GM19238 (cell line): ENCODE measurements around the gene RAPGEF4.
"Not testable (repeated sequence)": the region's sequence is repeated elsewhere in the genome, so short reads cannot be mapped to it uniquely, and the experiment has no call there.

ENCODE experiments used
- DNase-seq: peaks from one replicate; pipeline ENCODE4 v3.0.0; 2011; ENCODE audit warnings: low spot score; ENCODE audit not compliant: insufficient read length

Gene RAPGEF4

GRCh38 chr2:173028671-173029070 is 293.0 kb downstream of the RAPGEF4 start:
- no peak for DNase-seq

DNA sequence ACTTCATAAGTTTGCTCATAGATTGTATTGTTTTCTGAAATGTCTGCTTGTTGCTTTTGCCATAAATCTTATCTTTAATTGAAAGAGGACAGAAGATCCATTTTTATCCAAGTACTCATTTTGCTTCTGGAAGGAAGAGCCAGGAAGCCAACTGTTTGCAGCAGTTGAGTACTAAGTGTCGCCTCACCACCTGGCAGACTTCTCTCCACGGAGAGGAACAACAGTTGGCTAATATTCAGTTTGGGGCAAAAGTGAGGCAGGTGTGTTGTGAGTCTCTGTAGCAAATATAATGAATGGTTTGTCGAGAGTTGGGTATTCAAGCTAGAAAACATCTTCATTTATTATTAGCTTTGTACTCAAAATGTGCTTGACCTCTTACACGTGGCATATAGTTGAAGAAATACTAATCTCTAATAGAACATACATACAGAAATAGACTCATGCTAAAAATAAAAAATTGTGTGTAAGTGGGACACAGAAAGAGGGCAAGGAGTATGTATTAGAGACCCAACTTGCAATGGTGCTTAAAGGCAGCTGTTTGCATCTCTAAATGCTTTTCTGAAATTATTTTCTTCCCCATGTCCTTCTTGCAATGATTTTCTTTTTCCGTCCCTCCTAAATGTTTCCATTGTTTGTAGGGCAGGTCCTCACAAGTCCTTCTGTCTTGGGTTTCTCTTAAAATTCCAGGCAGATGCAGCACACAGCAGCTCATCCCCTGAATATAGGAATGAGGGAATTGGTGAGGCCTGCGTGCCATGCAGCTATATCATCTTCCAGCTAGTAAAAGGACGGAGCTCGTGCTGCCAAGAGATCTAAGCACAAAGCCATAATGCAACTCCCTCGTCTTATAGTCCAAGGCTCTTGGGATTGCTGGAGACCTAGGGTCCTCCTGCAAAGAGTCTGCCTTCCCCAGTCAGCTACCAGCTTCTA is 295.2 kb downstream of the RAPGEF4 start:
- no peak for DNase-seq

DNA sequence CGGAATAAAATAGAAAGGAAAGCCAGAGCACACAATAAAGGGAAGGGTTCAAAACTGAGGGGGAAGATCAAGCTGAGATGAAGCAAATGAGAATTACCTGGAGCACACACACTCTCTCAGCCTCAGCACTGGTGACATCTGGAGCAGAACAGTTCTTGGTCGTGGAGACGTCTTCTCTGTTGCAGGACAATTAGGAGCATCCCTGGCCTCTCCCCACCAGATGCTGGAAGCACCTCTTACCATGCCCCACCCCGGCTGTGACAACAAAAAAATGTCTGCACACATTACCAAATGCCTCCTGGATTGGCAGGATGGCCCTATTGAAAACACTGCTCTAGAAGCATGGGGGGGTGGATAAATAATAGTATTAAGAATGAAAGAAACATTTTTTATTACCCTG is 296.4 kb downstream of the RAPGEF4 start:
- no peak for DNase-seq

DNA sequence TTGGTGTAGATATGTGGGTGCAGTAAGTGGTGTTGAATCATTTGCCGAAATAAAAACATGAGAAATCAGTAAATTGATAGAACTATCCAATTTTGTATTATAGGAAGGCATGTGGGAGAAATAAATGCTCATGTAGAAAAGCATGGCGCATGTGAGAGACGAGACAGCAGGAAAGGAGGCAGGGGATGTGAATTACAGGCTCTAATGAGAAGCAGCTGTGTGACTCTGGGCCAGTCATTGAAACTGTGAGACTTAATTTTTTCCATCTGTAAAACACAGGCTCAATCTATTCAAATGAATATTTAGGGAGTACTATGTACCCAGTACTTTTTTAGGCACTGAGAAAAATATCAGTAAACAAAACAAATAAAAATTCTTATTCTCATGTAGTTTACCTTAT is 297.4 kb downstream of the RAPGEF4 start:
- DNase-seq = no peak

DNA sequence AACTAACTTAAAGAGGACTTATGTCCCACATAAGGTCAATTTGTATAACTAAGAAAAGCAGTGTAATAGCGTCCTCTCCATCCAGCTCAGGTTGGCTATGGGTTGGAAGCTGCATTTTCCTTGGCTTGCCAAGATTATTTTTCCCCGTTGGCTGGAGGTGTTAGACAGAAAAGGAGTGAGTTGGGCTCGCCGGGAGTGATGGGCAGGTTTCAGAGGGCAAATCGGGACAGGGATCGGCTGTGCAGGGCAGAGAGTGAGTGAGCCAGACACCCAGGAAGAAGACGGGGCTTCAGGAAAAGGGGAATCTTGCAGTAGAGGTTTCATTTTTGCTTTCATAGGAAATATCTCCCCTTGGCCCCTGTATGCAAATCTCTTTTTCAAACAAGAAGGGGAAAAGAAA is 298.5 kb downstream of the RAPGEF4 start:
- DNase-seq = no peak

DNA sequence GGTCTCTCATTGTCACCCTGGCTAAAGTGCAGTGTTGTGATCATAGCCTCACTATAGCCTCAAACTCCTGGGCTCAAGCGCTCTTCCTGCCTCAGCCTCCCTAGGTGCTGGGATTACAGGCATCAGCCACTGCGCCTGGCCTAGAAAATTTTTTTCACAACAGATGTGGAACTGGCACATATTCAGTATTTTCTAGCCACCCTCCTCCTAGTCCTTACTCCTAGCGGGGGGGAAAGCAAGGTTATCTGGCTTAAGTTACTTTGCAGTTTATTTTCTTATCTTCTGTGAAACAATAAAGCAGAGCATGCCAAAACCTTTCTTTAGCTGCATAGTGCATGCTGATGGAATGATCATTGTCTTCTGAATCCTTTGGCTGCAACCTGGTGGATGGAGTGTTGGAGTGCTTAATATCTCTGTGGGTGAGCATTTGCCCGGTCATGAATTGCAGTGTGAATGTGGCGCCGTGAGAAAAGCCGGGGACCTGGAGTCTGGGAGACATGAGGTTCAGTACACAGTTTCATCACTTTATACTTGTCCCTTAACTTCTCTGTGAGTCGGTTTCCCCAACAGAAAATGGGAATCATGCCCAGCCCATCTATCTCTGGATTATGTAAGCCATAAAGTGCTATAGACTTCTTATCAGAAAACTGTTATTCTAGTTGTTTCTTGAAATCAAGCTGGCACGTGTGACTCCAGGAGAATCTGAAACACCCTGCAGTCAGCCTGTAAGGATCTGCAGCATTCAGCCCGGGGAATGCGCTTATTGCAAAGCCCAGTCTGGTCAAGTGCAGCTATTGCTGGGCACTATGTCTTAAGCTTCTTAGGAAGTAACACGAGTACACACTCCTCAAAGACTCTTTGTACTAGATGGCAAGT is 301.8 kb downstream of the RAPGEF4 start:
- no peak for DNase-seq

DNA sequence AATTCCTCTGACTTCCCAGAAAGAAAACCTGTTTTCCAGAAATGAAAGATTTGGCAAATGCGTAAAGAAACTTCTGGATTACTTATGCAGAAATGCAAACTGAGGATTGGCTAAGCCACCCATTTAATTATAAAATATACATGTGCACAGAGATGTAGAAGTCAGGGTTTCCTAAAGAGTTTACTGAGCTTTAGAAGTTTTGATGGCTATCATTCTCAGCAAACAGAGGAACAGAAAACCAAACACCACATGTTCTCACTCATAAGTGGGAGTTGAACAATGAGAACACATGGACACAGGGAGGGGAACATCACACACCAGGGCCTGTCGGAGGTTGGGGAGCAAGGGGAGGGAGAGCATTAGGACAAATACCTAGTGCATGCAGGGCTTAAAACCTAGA is 302.6 kb downstream of the RAPGEF4 start:
- DNase-seq = not testable (repeated sequence)

DNA sequence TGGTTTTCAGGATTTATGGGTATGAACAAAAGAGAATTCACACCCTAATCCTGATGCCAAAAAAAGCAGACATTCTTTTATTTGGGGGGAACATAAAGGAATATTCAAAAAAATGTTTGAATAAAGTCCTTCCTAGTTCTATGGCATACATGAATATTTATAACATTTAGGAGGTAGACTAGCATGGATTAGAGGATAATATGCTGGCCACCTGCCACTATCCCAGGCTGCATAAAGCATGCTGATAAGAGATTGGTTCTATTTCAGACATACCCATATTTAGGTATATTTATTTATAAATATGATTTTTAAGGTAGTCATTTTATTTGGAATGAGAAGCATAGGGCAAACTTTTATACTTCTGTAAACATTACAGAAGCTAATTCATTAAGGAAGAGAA is 305.1 kb downstream of the RAPGEF4 start:
- no peak for DNase-seq

DNA sequence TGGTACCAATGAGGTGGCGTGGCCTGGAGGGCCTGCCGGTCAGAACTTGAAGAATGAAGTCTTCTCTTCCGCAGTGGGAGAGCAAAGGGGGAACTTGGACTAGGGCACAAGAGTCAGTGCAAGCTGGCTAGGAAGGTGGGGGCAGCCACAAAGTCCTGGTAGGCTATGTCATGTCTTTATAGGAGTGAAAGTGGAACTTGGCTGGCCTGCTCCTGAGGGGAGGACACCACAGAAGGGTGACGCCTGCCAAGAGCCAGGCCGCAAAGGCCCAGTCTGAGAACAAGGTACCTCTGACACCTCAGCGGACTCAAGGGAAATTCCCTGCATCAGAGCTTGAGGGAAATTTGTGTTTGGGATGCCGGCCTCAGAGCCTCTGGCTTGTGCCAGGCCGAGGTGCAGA is 307.8 kb downstream of the RAPGEF4 start:
- DNase-seq = no peak

- DNase-seq = no peak
Measured at GRCh38 chr2:173043897-173044519, 308.4 kb downstream of the RAPGEF4 start.

GRCh38 chr2:173044686-173045085 is 309.0 kb downstream of the RAPGEF4 start:
- DNase-seq = no peak

DNA sequence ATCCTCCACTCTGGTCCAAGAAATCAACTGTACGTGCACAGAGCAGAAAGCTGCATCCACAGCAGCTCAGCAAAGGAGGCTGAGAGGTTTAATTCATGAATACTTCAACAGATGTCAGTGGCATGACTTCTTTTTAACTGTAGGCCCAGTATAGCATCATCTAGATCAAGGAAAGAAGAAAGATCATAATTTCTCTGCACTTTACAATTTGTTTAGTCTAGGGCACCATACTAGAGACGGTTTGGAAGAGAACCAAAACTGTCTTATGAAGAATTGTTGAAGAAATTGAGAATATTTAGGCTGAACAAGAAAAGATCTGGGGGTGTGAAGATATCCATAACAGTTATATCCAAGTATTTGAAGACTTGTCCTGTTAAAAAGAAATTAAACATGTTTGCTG is 309.5 kb downstream of the RAPGEF4 start:
- no peak for DNase-seq

DNA sequence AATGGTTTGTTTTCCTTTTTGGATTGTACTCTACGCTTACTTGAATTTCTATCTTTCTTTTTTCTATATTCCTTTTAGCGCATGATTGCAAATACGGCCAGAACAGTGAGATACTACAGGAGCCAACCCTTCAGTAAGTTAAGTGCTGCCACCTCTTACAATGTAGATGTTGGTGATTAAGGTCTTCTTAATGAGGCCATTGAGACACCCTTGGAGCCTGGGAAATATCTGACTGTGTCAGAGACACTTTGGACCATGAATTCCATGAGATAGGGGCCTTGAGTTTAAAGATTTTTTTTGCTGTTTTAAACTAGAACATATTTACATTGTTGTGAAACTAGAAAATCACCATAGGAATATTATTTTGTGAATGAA is 312.9 kb downstream of the RAPGEF4 start:
- DNase-seq = no peak

- DNase-seq = no peak
Measured at GRCh38 chr2:173048897-173049661, 313.4 kb downstream of the RAPGEF4 start.

- no peak for DNase-seq
Measured at GRCh38 chr2:173049831-173050230, 314.2 kb downstream of the RAPGEF4 start.

GRCh38 chr2:173050684-173051083 is 315.0 kb downstream of the RAPGEF4 start:
- no peak for DNase-seq

DNA sequence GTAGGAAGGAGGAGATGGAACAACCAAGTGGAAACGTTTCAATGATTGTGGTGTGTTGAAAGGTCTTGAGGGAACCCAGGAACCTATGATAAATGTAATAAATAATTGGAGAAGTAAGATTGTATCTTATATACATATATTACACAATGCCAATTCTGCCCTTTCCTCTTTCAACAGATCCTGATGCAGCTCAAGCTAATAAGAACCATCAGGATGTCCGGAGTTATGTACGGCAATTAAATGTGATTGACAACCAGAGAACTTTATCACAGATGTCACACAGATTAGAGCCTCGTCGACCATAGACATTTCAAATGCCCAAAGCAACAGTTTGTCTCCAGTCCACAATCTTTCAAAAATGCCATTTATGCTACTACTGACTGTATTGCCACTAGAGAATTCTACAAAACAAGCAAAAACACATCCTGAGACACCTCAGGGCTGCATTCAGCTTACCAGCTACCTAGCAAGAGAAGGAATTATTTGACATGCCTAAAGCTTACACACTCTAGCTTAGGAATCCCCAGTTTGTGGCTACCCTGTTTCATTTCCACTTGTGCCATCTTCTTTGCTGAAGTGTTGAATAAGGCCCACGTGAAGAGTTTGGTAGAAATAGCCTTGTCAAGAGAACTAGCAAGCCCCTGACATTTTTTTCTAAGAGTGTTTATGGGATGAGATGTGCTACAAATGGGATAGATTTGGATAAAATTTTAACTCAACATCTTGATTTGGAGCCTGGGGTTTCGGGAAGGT is 316.0 kb downstream of the RAPGEF4 start:
- DNase-seq = no peak

- DNase-seq = no peak
Measured at GRCh38 chr2:173053043-173053699, 317.5 kb downstream of the RAPGEF4 start.

DNA sequence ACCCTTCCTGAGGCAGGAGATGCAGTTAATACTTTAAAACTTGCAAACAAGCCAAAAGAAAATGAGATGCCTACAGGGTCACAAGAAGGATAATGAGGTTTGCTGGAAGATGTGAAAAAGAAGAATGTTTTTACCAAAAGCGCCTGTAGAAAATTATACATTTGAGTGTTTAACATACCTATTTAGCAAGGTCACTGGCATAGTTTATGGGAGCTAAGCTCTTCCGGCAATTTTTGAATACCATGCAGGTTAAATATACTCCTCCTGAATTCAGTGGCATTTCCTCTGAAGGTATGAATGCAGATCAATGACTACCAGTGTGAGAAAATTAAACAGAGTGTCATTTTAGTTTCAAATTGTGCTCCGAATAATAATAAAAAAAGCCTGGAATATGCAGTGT is 318.8 kb downstream of the RAPGEF4 start:
- no peak for DNase-seq
